HEK293 (cell line): ENCODE results near the gene MYBPH.

Experiments used
- CTCF ChIA-PET: fragments of 350-600 bp; formaldehyde crosslinking; extraction: SDS; loops from one replicate; lab custom pipeline; 2021; ENCODE audit warnings: antibody characterized with exemption; lab: Yijun Ruan, JAX
- POLR2A ChIA-PET: fragments of 300-600 bp; formaldehyde crosslinking; extraction: SDS; loops from one replicate; lab custom pipeline; 2020; ENCODE audit warnings: antibody characterized with exemption, inconsistent platforms; lab: Yijun Ruan, JAX
- H3K27ac ChIP-seq: fragments of 200-500 bp; sonication (Bioruptor generic); 2 replicates; pipeline ENCODE4 v1.5.1; 2014; ENCODE audit warnings: low read depth, low read length, control low read depth, inconsistent platforms; ENCODE audit errors: extremely low read depth
- H3K36me3 ChIP-seq, 2 experiments: fragments of 200-500 bp in 1 of 2; sonication (Bioruptor generic) in 1 of 2; 1 replicate in 1 of 2; 2 replicates in 1 of 2; pipeline ENCODE4 v1.5.1; 2014 to 2017; ENCODE audit warnings: inconsistent platforms in 2 of 2, low read length in 2 of 2; ENCODE audit not compliant: control insufficient read depth in 2 of 2, insufficient read depth in 1 of 2
- H3K4me1 ChIP-seq: fragments of 200-500 bp; sonication (Bioruptor generic); 2 replicates; pipeline ENCODE4 v1.5.1; 2014; ENCODE audit warnings: mild to moderate bottlenecking, low read length, inconsistent platforms; ENCODE audit not compliant: control insufficient read depth, insufficient read depth
- H3K4me3 ChIP-seq: 2 replicates; pipeline ENCODE4 v1.5.1; 2011; ENCODE audit warnings: low read depth, mild to moderate bottlenecking, control low read depth, low read length, moderate library complexity
- H3K9me3 ChIP-seq: fragments of 200-500 bp; sonication (Bioruptor generic); 2 replicates; pipeline ENCODE4 v1.5.1; 2014; ENCODE audit warnings: low read depth, low read length, inconsistent platforms; ENCODE audit not compliant: control insufficient read depth, insufficient read depth
- BCL11B ChIP-seq: fragments of 450-650 bp; formaldehyde crosslinking; IDR thresholded peaks from 2 replicates; pipeline ENCODE4 v1.5.1; 2016; ENCODE audit warnings: low read depth, missing biosample characterization, missing genetic modification characterization
- FEZF1 ChIP-seq: fragments of 450-650 bp; formaldehyde crosslinking; IDR thresholded peaks from 2 replicates; pipeline ENCODE4 v1.5.1; 2016; ENCODE audit warnings: missing biosample characterization, missing genetic modification characterization
- TCF7L2 ChIP-seq: IDR thresholded peaks from 2 replicates; pipeline ENCODE4 v1.6.1; 2011; ENCODE audit warnings: low read depth, mild to moderate bottlenecking, inconsistent platforms, low read length, moderate library complexity, borderline replicate concordance
- ZFP37 ChIP-seq: fragments of 450-650 bp; formaldehyde crosslinking; IDR thresholded peaks from 2 replicates; pipeline ENCODE4 v1.5.1; 2016; ENCODE audit warnings: missing biosample characterization, missing genetic modification characterization
- ZNF16 ChIP-seq: fragments of 450-650 bp; formaldehyde crosslinking; IDR thresholded peaks from 2 replicates; pipeline ENCODE4 v1.5.1; 2016; ENCODE audit warnings: low read depth, missing biosample characterization, missing genetic modification characterization
- ZNF341 ChIP-seq: fragments of 450-650 bp; formaldehyde crosslinking; IDR thresholded peaks from 2 replicates; pipeline ENCODE4; 2016; ENCODE audit warnings: low read depth, missing biosample characterization, missing genetic modification characterization
- ZNF514 ChIP-seq: fragments of 450-650 bp; formaldehyde crosslinking; IDR thresholded peaks from 2 replicates; pipeline ENCODE4 v1.5.1; 2016; ENCODE audit warnings: missing biosample characterization, missing genetic modification characterization
- ZNF585B ChIP-seq: fragments of 450-650 bp; formaldehyde crosslinking; IDR thresholded peaks from 2 replicates; pipeline ENCODE4 v1.5.1; 2016; ENCODE audit warnings: missing biosample characterization, missing genetic modification characterization
- TF ChIP-seq, protein P1 (sequence below): fragments of 450-650 bp; formaldehyde crosslinking; IDR thresholded peaks from 2 replicates; pipeline ENCODE4 v1.5.1; 2016; ENCODE audit warnings: missing biosample characterization, missing genetic modification characterization
- TF ChIP-seq, protein P2 (sequence below): fragments of 450-650 bp; formaldehyde crosslinking; IDR thresholded peaks from 2 replicates; pipeline ENCODE4 v1.5.1; 2017; ENCODE audit warnings: missing biosample characterization, missing genetic modification characterization
- TF ChIP-seq, protein P3 (sequence below): fragments of 450-650 bp; formaldehyde crosslinking; optimal IDR thresholded peaks from 2 replicates; pipeline ENCODE3; 2016; ENCODE audit warnings: missing biosample characterization, mild to moderate bottlenecking, missing genetic modification characterization
- TF ChIP-seq, protein P4 (sequence below): fragments of 450-650 bp; formaldehyde crosslinking; IDR thresholded peaks from 2 replicates; pipeline ENCODE4 v1.5.1; 2016; ENCODE audit warnings: missing biosample characterization, missing genetic modification characterization
- TF ChIP-seq, protein P5 (sequence below): fragments of 450-650 bp; formaldehyde crosslinking; conservative IDR thresholded peaks from 2 replicates; pipeline ENCODE4 v1.5.1; 2016; ENCODE audit warnings: low read depth, missing biosample characterization, missing genetic modification characterization
- TF ChIP-seq, protein P6 (sequence below): fragments of 450-650 bp; formaldehyde crosslinking; IDR thresholded peaks from 2 replicates; pipeline ENCODE4 v1.5.1; 2016; ENCODE audit warnings: missing biosample characterization, missing genetic modification characterization
- TF ChIP-seq, protein P7 (sequence below): fragments of 450-650 bp; formaldehyde crosslinking; IDR thresholded peaks from 2 replicates; pipeline ENCODE4 v1.5.1; 2016; ENCODE audit warnings: missing biosample characterization, missing genetic modification characterization

Gene MYBPH

DNA sequence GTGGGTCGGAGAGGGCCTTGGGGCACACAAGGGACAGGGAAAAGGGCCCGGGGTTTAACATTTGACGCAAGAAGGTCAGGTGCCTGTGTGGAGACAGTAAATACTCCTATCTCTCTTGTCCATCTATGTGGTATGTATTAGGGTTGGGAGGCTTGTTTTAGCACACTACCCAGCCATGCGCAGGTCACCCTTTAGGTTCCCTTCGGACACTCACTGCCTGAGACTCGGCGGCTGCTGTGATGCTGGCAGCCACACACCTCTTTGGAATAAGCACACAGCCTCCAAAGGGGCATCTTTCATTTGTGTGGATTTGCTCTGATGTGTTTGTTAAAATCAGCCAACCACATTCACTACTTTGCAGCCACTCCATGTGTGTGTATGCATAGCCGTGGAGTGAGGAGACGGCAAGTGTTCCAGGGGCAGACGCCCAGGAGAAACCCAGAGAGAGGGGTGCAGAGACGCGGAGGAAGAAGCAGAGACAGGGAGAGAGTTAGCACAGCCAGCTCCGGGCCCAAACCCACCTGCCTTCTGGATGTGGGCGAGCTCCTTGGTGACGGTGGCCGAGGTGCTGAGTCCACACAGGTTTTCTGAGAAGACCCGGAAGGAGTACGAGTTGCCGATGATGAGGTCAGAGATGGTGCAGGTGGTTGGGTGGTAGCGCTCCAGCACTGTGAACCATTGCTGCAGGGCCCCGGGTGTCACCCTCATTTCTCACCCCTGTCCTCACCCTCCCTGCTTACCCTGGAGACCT is 5.7 kb downstream of the MYBPH start:
- ChIA-PET POLR2A (no interaction called here), CTCF (interaction anchor here (1.0 to 7.5 kb wide), 5 partner anchors 23 to 130 kb away, joined by 3 to 113 read pairs (median 32); partner anchors contain the start of gene ADORA1)
- Histone ChIP-seq H3K27ac (no peak overlapping the region), H3K9me3 (no peaks in the 10 kb centered on the region), H3K36me3 (peaks cover 0 to 2% of the 10 kb centered on the region in 2 experiments; a peak in 1 of 3 replicates), H3K4me1 (no peaks in the 10 kb centered on the region), H3K4me3 (no peak overlapping the region)
- TF ChIP-seq ZNF341 (tag by site-specific recombination) = no peak
- TF ChIP-seq, protein P1, sequence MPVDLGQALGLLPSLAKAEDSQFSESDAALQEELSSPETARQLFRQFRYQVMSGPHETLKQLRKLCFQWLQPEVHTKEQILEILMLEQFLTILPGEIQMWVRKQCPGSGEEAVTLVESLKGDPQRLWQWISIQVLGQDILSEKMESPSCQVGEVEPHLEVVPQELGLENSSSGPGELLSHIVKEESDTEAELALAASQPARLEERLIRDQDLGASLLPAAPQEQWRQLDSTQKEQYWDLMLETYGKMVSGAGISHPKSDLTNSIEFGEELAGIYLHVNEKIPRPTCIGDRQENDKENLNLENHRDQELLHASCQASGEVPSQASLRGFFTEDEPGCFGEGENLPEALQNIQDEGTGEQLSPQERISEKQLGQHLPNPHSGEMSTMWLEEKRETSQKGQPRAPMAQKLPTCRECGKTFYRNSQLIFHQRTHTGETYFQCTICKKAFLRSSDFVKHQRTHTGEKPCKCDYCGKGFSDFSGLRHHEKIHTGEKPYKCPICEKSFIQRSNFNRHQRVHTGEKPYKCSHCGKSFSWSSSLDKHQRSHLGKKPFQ (tag by site-specific recombination) = no peak
- no peak for TF ChIP-seq ZNF585B (tag by site-specific recombination)
- TF ChIP-seq, protein P2, sequence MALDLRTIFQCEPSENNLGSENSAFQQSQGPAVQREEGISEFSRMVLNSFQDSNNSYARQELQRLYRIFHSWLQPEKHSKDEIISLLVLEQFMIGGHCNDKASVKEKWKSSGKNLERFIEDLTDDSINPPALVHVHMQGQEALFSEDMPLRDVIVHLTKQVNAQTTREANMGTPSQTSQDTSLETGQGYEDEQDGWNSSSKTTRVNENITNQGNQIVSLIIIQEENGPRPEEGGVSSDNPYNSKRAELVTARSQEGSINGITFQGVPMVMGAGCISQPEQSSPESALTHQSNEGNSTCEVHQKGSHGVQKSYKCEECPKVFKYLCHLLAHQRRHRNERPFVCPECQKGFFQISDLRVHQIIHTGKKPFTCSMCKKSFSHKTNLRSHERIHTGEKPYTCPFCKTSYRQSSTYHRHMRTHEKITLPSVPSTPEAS (tag by site-specific recombination) = no peak
- no peak for TF ChIP-seq ZFP37 (tag by site-specific recombination)
- TF ChIP-seq FEZF1 = no peak
- TF ChIP-seq, protein P3, sequence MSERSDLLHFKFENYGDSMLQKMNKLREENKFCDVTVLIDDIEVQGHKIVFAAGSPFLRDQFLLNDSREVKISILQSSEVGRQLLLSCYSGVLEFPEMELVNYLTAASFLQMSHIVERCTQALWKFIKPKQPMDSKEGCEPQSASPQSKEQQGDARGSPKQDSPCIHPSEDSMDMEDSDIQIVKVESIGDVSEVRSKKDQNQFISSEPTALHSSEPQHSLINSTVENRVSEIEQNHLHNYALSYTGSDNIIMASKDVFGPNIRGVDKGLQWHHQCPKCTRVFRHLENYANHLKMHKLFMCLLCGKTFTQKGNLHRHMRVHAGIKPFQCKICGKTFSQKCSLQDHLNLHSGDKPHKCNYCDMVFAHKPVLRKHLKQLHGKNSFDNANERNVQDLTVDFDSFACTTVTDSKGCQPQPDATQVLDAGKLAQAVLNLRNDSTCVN (tag by site-specific recombination) = no peak
- TF ChIP-seq, all 188 proteins: peak for 0

DNA sequence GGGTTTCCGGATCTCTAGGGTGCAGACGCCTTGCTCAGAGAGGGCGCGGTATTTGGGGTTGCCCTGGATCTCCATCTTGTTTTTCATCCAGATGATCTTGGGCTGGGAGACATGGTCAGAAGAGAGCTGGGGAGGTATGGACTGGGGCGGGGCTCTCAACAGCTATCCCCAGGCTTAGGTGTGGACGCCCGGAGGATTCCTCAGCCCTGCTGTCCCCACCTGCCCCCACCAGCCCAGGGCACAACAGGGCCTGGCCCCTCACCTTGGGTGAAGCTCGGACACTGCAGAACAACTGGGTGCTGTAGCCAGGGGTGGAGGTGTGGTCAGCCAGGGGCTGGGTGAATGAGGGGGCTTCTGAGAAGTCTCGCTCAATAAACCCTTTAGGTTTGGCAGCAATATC is 6.6 kb downstream of the MYBPH start:
- ChIA-PET CTCF (interaction anchor here (7.5 kb wide), 1 partner anchor 51 kb away, joined by 113 read pairs; no protein-coding TSS in a partner anchor), POLR2A (no interaction called here)
- H3K4me1 ChIP-seq = no peaks in the 10 kb centered on the region
- H3K36me3 ChIP-seq = peaks cover 0 to 2% of the 10 kb centered on the region in 2 experiments; a peak in 1 of 3 replicates
- no peak overlapping the region for H3K4me3 ChIP-seq
- H3K27ac ChIP-seq = no peak overlapping the region
- H3K9me3 ChIP-seq = no peaks in the 10 kb centered on the region
- TF ChIP-seq, protein P4, sequence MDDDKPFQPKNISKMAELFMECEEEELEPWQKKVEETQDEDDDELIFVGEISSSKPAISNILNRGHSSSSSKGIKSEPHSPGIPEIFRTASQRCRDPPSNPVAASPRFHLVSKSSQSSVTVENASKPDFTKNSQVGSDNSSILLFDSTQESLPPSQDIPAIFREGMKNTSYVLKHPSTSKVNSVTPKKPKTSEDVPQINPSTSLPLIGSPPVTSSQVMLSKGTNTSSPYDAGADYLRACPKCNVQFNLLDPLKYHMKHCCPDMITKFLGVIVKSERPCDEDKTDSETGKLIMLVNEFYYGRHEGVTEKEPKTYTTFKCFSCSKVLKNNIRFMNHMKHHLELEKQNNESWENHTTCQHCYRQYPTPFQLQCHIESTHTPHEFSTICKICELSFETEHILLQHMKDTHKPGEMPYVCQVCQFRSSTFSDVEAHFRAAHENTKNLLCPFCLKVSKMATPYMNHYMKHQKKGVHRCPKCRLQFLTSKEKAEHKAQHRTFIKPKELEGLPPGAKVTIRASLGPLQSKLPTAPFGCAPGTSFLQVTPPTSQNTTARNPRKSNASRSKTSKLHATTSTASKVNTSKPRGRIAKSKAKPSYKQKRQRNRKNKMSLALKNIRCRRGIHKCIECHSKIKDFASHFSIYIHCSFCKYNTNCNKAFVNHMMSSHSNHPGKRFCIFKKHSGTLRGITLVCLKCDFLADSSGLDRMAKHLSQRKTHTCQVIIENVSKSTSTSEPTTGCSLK (tag by site-specific recombination) = no peak
- TF ChIP-seq, protein P5, sequence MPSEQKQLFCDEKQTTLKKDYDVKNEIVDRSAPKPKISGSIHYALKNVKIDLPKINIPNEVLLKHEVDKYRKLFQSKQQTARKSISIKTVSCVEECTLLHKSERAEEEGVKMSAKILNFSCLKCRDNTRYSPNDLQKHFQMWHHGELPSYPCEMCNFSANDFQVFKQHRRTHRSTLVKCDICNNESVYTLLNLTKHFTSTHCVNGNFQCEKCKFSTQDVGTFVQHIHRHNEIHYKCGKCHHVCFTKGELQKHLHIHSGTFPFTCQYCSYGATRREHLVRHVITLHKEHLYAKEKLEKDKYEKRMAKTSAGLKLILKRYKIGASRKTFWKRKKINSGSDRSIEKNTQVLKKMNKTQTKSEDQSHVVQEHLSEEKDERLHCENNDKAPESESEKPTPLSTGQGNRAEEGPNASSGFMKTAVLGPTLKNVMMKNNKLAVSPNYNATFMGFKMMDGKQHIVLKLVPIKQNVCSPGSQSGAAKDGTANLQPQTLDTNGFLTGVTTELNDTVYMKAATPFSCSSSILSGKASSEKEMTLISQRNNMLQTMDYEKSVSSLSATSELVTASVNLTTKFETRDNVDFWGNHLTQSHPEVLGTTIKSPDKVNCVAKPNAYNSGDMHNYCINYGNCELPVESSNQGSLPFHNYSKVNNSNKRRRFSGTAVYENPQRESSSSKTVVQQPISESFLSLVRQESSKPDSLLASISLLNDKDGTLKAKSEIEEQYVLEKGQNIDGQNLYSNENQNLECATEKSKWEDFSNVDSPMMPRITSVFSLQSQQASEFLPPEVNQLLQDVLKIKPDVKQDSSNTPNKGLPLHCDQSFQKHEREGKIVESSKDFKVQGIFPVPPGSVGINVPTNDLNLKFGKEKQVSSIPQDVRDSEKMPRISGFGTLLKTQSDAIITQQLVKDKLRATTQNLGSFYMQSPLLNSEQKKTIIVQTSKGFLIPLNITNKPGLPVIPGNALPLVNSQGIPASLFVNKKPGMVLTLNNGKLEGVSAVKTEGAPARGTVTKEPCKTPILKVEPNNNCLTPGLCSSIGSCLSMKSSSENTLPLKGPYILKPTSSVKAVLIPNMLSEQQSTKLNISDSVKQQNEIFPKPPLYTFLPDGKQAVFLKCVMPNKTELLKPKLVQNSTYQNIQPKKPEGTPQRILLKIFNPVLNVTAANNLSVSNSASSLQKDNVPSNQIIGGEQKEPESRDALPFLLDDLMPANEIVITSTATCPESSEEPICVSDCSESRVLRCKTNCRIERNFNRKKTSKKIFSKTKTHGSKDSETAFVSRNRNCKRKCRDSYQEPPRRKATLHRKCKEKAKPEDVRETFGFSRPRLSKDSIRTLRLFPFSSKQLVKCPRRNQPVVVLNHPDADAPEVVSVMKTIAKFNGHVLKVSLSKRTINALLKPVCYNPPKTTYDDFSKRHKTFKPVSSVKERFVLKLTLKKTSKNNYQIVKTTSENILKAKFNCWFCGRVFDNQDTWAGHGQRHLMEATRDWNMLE = no peak
- TF ChIP-seq BCL11B (no peak), ZNF16 (tag by site-specific recombination) (no peak), TCF7L2 (no peak), ZNF514 (tag by site-specific recombination) (no peak)
- TF ChIP-seq, protein P6, sequence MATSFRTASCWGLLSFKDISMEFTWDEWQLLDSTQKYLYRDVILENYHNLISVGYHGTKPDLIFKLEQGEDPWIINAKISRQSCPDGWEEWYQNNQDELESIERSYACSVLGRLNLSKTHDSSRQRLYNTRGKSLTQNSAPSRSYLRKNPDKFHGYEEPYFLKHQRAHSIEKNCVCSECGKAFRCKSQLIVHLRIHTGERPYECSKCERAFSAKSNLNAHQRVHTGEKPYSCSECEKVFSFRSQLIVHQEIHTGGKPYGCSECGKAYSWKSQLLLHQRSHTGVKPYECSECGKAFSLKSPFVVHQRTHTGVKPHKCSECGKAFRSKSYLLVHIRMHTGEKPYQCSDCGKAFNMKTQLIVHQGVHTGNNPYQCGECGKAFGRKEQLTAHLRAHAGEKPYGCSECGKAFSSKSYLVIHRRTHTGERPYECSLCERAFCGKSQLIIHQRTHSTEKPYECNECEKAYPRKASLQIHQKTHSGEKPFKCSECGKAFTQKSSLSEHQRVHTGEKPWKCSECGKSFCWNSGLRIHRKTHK (tag by site-specific recombination) = no peak
- TF ChIP-seq, protein P7, sequence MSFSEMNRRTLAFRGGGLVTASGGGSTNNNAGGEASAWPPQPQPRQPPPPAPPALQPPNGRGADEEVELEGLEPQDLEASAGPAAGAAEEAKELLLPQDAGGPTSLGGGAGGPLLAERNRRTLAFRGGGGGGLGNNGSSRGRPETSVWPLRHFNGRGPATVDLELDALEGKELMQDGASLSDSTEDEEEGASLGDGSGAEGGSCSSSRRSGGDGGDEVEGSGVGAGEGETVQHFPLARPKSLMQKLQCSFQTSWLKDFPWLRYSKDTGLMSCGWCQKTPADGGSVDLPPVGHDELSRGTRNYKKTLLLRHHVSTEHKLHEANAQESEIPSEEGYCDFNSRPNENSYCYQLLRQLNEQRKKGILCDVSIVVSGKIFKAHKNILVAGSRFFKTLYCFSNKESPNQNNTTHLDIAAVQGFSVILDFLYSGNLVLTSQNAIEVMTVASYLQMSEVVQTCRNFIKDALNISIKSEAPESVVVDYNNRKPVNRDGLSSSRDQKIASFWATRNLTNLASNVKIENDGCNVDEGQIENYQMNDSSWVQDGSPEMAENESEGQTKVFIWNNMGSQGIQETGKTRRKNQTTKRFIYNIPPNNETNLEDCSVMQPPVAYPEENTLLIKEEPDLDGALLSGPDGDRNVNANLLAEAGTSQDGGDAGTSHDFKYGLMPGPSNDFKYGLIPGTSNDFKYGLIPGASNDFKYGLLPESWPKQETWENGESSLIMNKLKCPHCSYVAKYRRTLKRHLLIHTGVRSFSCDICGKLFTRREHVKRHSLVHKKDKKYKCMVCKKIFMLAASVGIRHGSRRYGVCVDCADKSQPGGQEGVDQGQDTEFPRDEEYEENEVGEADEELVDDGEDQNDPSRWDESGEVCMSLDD (tag by site-specific recombination) = no peak
